GM21423 (cell line): ENCODE results near the gene MEF2C.

ENCODE experiments used
- ATAC-seq: cut with Tn5 transposase; IDR thresholded peaks from one replicate; pipeline ENCODE4 v1.9.1; 2021; ENCODE audit warnings: mild to moderate bottlenecking, moderate library complexity; ENCODE audit not compliant: unreplicated experiment

MEF2C gene

DNA sequence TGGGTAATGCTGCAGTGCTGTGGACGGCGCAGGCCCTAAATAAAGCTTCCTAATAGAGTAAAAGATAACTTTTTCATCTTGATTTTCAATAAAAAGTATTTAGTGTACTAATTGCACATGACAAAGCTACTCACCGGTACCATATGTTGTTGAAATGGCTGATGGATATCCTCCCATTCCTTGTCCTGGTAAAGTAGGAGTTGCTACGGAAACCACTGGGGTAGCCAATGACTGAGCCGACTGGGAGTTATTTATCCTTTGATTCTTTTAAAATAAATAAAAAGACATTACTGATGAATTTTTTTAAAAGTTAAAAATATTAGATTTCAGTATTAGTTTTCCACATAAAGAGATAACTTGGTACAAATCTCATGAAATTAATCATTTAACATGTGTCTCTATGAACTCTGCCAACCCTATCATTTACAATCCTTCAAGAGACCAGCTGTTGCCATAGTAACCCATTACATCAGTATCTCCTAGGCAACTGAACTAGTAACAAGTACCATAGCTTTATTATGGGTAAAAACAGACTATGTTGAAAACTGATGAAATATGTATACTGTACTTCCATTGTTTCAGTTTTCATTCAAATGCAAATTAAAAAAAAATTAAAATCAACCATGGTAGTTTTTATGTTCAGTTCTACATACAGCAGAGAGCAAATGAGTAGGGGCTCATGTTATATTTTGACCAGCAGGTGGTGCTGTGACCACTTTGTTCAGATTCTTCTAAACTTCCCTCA, 153.7 kb downstream of the MEF2C start:
- peak; percentile 27 for ATAC-seq

DNA sequence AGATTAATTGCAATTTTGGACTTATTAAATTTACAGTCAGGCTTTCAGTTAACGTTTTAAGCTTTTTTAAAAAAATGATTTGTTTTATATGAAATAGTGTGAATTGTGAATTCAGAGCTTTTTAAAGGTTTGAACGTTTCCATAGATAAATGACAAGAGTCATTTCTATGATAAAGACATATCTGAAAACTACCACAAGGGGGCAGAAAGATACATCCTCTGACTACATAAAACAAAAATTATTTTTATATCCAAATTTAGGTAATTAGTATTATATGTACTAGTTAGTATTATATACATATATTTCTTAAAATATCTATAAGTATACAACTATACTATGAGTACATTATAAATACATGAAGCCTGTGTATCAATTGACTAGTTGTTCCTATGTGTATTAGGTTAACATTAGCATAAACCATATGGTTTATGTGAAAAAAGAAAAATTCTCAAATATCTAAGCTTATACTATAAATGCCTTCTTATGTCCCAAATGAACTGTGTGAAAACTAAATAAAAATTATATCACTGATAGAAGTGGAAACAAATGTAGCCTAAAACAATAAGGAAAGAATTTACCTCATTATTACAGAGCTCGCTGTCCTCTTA, 155.2 kb downstream of the MEF2C start:
- ATAC-seq = no peak

DNA sequence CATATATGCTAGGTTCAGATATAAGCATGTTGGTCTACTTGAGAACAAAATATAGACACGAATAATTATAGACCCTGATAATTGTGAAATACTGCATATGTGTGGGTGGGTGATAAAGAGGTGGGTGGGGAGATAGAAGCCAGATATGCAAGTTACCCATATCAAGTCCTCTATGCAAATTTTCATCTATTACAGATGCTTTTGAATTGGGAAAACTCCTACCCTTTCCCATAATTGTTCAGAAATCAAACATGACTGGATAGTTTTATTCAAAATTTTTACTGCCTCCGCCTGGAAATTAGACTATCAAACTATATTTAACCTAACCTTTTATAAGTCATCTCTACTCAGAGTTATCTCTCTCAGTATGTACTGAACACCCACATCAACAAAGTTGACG, 157.5 kb downstream of the MEF2C start:
- no peak for ATAC-seq

DNA sequence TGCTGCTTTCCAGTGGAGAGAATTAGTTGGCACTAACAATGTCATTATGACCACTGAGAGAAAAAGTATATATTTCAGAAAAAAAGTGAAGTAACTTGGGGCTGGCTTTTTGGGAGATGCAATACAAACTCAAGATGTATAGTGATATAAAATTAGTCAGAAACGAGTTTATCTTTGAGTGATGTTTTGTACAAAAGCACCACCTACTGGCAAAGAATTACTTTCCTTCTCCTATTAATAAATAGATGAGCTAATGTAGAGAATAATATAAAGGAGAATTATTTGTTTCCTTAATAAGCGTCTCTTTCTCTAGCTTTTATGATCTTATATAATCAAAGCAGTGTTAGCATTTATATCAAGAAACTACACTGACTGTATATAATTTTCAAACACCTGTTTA, 158.8 kb downstream of the MEF2C start:
- no peak for ATAC-seq

DNA sequence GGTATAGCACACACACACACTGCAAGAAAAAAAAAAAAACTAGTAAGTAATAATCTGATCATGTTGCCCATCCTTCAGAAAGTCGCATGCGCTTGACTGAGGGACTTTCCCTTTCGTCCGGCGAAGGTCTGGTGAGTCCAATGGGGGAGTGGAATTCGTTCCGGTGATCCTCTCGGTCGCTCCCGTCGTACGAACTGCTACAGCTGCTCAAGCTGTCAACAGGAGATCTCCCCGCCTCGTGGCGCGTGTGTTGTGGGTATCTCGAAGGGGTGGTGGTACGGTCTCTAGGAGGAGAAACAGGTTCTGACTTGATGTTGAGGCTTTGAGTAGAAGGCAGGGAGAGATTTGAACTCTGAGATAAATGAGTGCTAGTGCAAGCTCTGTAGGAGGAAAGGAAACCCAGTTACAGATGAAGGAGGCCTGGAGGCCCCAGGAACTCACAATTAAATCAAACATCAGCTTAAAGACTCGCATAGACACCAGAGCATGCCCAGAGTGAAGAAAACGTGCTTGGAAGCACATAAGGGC, 160.4 kb downstream of the MEF2C start:
- ATAC-seq = no peak

GRCh38 chr5:88719434-88719833, 163.6 kb downstream of the MEF2C start:
- no peak for ATAC-seq

- ATAC-seq = no peak
These were observed 164.2 kb downstream of the MEF2C start for GRCh38 chr5:88718736-88719135.

DNA sequence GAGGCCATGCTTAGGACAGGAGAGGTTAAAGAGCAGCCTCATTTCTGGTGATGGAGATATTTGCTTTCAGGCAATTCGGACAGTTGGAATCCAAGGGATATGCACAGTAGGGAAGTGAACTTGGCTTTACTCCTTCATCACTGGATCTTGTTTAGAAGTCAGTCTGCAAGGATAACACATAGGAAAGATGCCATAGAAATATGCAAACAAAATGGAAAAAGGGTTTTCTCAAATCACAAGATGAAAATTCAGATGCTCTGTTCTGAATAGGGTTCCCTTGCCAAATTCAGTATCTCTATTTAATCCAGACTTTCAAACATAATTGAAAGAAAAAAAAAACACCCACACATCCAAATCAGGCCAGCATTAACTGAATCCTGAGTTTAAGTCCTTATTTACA, 166.9 kb downstream of the MEF2C start:
- no peak for ATAC-seq

DNA sequence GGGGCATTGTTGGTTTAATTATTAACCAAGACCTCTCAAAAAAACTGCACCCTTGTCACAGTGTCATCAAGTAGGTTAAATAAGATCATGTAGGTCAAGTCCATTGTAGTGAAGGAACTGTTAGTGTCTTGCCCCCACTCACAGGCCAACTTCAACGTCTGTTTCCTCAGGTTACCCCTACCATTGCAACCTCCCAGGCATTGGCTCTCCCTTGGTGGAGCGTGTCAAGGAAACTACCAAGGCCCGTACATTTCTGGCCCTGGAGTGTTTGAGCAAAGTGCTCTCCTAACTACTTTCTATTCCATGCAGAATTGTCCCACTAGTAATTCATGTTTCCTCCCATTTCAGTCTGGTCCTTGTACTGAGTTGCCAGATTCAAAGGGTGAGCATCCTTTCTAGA, 167.5 kb downstream of the MEF2C start:
- no peak for ATAC-seq

- ATAC-seq = no peak
These were observed 169.2 kb downstream of the MEF2C start for GRCh38 chr5:88713818-88714217.

DNA sequence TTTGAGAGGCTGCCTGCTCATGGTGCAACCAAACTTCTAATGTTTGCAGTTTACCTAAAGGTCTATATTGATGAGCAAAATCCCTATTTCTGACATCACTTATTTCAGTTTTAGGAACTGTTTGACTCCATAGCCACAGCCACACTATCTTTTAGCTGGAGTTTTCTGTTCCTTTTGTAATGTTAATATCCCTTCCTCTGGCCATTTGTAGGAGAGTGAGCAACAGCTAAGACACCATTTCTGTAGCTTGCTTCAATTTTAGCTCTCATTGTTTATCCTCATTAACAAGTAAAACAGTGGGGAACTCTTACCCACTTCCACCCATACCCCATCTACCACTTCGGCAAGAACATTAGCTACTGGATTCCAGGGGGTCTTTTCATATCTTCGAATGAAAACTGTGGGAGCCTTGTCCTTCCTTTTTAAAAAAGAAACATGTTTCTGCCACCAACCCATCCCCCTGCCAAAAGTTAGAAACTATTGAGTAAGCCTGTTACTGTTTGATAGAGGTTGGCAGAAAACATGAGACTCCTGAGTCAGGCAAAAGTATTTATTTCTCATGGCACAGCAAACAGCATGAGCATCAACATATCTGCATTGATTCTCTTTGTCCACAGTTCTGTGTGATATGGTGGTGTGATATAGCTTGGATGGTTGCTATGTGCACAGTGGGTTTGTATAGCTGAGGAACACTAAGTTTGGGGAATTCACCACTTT, 174.1 kb downstream of the MEF2C start:
- no peak for ATAC-seq

- ATAC-seq = no peak
These were observed 175.0 kb downstream of the MEF2C start for GRCh38 chr5:88708021-88708420.

DNA sequence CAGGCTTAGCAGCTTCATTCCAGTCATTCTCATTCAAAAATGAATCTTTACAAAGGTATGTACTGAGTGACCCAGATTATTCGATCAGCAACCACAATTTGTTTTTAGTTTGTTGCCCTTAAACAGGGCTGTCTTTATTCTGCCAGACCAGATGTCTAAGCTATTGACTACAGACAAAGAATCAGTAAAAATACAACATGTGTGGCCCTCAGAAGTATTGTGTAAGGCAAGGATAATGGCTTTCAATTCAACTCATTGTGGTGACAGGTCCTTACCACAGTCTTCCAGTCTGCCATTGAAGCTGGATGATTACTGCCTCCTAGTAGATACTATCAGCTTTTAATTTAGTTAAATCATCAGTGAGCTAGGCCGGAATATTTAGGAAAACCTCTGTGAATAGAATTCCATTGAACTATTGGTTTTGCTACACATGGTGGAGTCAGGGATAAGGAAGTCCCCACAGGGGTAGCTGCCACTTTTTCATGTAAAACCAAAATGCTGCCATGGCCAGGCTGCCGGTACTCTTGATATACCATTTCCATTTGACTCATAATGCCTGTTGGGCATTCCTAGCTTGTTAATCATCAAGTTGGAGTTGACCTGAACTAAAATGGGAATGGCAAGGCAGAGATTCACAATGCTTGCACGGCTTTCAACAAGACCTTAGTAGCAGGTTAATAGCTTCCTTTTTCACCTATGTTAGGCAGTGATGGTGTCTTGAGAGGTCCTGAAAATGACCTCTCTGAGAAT, 175.6 kb downstream of the MEF2C start:
- no peak for ATAC-seq

DNA sequence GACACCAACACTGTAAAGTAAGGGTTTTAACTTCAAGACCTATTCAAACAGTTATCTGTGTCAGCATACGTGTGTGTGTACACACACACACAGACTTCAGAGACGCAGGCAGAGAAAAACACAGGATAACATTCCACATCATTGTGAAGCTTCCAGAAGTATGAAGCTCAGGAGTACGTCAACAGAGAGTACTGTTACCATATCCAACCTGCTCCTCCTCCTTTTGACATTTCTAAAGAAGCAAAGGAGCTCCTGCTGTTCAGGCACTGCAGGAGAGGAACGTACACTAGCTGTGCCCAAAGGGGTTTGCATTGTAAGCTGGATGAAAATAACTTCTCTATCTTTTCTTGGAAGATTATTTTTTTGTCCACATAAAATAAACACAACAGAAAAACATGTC, 180.7 kb downstream of the MEF2C start:
- ATAC-seq = no peak

GRCh38 chr5:88700121-88700520, 182.9 kb downstream of the MEF2C start:
- no peak for ATAC-seq

GRCh38 chr5:88698290-88698689, 184.7 kb downstream of the MEF2C start:
- no peak for ATAC-seq

DNA sequence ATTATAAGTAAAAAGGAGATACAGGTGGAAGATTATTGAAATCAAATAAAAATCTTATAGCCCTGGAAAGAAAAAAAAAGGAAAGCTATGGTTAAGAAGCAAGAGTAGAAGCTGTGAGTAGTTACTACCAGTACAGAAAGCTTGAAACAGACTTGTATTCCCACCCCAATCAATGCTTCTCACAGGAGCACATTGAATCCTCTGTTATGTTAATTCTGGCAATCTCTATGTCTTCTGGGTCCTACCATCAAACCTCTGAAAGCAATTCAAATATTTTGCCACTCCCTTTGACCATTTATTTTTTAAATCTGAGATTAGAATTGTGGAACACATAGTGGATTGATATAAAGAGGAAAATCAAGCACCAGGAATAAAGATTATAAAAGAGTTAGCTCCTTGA, 186.5 kb downstream of the MEF2C start:
- ATAC-seq = no peak

- no peak for ATAC-seq
These were observed 187.1 kb downstream of the MEF2C start for GRCh38 chr5:88695931-88696330.

- no peak for ATAC-seq
These were observed 187.8 kb downstream of the MEF2C start for GRCh38 chr5:88695232-88695631.

DNA sequence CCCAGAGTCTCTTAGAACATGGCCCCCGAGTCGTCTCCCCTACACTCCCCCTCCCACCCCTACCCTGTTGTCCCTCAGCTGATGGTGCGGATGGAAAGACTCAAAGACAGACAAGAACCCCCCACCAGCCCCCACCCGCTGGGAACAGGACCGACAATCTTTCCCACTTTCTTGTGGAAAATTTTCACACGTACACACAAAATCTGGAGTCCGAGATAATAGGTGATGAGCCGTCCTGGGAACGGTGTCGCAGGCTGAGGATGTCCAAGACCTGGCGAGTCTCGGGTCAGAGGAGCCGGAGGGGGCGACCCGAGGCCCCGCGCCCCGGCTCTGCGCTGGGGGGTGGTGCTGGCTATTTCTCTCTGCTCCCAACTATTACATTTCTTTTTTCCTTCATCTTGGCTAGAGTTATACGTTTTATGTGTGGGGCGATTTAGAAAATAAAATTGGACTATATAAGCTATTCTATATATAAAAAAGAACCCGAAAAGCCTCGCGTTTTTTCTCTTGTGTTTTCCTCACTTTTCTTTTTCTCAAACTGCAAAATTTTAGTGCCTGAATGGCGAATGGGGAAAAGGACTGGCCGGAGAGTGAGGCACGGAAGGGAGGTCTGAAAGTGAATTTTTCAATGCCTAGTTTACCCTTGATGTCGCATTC, 188.8 kb downstream of the MEF2C start:
- no peak for ATAC-seq
